GM12878 (cell line): Measurements from ENCODE around the gene GAP43.

Experiments
- CHD1 ChIP-seq: IDR thresholded peaks from 2 replicates; pipeline ENCODE4 v1.6.1; 2012; ENCODE audit warnings: low read depth, low read length, improper control_type of control experiment
- CREM ChIP-seq: IDR thresholded peaks from 2 replicates; pipeline ENCODE4 v1.6.1; 2014; ENCODE audit warnings: antibody characterized with exemption, low read depth
- CTCF ChIP-seq, 3 experiments: IDR thresholded peaks in 2 of 3; conservative IDR thresholded peaks in 1 of 3; 2 replicates each; pipeline ENCODE4 v1.5.1; 2011; ENCODE audit warnings: low read depth in 3 of 3, low read length in 3 of 3, mild to moderate bottlenecking in 3 of 3, control low read depth in 2 of 3, moderate library complexity in 2 of 3, inconsistent platforms in 1 of 3, mixed read lengths in 1 of 3; ENCODE audit not compliant: control insufficient read depth in 2 of 3, insufficient read depth in 1 of 3; ENCODE audit errors: extremely low read depth in 1 of 3
- RBBP5 ChIP-seq: fragments of 200-600 bp; sonication (generic); conservative IDR thresholded peaks from 2 replicates; pipeline ENCODE4 v1.6.1; 2016
- REST ChIP-seq: IDR thresholded peaks from 2 replicates; pipeline ENCODE4 v1.6.1; 2012; ENCODE audit warnings: mild to moderate bottlenecking, low read depth, low read length
- SMC3 ChIP-seq: IDR thresholded peaks from 2 replicates; pipeline ENCODE4 v1.6.1; 2011; ENCODE audit warnings: low read length, improper control_type of control experiment, borderline replicate concordance
- TBL1XR1 ChIP-seq: IDR thresholded peaks from 2 replicates; pipeline ENCODE4 v1.6.1; 2012; ENCODE audit warnings: low read depth, low read length, improper control_type of control experiment
- TCF7 ChIP-seq: IDR thresholded peaks from 2 replicates; pipeline ENCODE4 v1.6.1; 2014; ENCODE audit warnings: antibody characterized with exemption, borderline replicate concordance
- USF1 ChIP-seq: IDR thresholded peaks from 2 replicates; pipeline ENCODE4 v1.6.1; 2011; ENCODE audit warnings: borderline replicate concordance, low read depth, mild to moderate bottlenecking, moderate library complexity, mixed read lengths, low read length; ENCODE audit not compliant: insufficient read depth; ENCODE audit errors: extremely low read length
- USF2 ChIP-seq: IDR thresholded peaks from 2 replicates; pipeline ENCODE4 v1.6.1; 2011; ENCODE audit warnings: low read depth, low read length, improper control_type of control experiment, borderline replicate concordance
- YY1 ChIP-seq: IDR thresholded peaks from 2 replicates; pipeline ENCODE4 v1.6.1; 2011; ENCODE audit warnings: low read depth, mild to moderate bottlenecking, low read length

GRCh38 chr3:115692887-115693524 is 69.7 kb downstream of the GAP43 start:
- no peak for TF ChIP-seq REST
- no peak for TF ChIP-seq CHD1
- TF ChIP-seq SMC3, result peak; percentile 95
- TF ChIP-seq CTCF (IDR thresholded peaks at IDR 0.05 in 2 of 3, conservative IDR thresholded peaks at IDR 0.05 in 1 of 3; ENCODE audit: control insufficient read depth in 2 of 3, extremely low read depth in 1 of 3, insufficient read depth in 1 of 3, low read depth in 3 of 3, low read length in 3 of 3), result peak; percentile 73 to 91 (median 82); a peak in 5 of 6 replicates
- no peak for TF ChIP-seq RBBP5
- no peak for TF ChIP-seq USF2
- TF ChIP-seq CREM, result no peak
- no peak for TF ChIP-seq TBL1XR1
- peak; percentile 84 for TF ChIP-seq YY1
- no peak for TF ChIP-seq USF1
- TF ChIP-seq TCF7, result no peak
